Measurements from ENCODE around the gene CUX1. TPM values are rescaled to one million over a fixed set of nuclear protein-coding genes. Genes with fewer than 3 reads are reported as not detected.

The CUX1 gene
- total RNA-seq, 4 donors from 2014 or later = 93.8 to 156 (median 112) TPM

GRCh38 chr7:101778026-101778580 is 39.3 kb upstream of the CUX1 start:
- no peaks in the 10 kb centered on the region for H3K9me3 ChIP-seq
- H3K4me1 ChIP-seq = no peaks in the 10 kb centered on the region
- H3K4me3 ChIP-seq (replicated peaks in 1 of 3) = no peak overlapping the region
- no peak overlapping the region for H3K27ac ChIP-seq
- no peak for DNase-seq
- WGBS, 2 donors = 89 to 93% methylated on average over 20 of the region's 20 CpGs
- no peaks in the 10 kb centered on the region for H3K27me3 ChIP-seq
- TF ChIP-seq, protein P1, sequence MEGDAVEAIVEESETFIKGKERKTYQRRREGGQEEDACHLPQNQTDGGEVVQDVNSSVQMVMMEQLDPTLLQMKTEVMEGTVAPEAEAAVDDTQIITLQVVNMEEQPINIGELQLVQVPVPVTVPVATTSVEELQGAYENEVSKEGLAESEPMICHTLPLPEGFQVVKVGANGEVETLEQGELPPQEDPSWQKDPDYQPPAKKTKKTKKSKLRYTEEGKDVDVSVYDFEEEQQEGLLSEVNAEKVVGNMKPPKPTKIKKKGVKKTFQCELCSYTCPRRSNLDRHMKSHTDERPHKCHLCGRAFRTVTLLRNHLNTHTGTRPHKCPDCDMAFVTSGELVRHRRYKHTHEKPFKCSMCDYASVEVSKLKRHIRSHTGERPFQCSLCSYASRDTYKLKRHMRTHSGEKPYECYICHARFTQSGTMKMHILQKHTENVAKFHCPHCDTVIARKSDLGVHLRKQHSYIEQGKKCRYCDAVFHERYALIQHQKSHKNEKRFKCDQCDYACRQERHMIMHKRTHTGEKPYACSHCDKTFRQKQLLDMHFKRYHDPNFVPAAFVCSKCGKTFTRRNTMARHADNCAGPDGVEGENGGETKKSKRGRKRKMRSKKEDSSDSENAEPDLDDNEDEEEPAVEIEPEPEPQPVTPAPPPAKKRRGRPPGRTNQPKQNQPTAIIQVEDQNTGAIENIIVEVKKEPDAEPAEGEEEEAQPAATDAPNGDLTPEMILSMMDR (IDR thresholded peaks at IDR 0.05) = no peak
- TF ChIP-seq POLR2A (IDR thresholded peaks at IDR 0.05) = no peak
- intact Hi-C loops (cut with DNase I) = no loop called here
- H3K36me3 ChIP-seq = no peaks in the 10 kb centered on the region

- Histone ChIP-seq H3K27me3 (no peaks in the 10 kb centered on the region), H3K4me3 (replicated peaks in 1 of 3) (no peak overlapping the region), H3K36me3 (no peaks in the 10 kb centered on the region), H3K4me1 (no peaks in the 10 kb centered on the region), H3K9me3 (no peaks in the 10 kb centered on the region), H3K27ac (no peak overlapping the region)
- no peak for DNase-seq
- 84 to 87% methylated on average over 3 to 4 of the region's 4 CpGs for WGBS, 2 donors
- intact Hi-C loops (cut with DNase I) = no loop called here
- TF ChIP-seq, protein P1 (IDR thresholded peaks at IDR 0.05) = no peak
- TF ChIP-seq POLR2A (IDR thresholded peaks at IDR 0.05) = no peak
These were observed 38.2 kb upstream of the CUX1 start for GRCh38 chr7:101779267-101779666.

DNA sequence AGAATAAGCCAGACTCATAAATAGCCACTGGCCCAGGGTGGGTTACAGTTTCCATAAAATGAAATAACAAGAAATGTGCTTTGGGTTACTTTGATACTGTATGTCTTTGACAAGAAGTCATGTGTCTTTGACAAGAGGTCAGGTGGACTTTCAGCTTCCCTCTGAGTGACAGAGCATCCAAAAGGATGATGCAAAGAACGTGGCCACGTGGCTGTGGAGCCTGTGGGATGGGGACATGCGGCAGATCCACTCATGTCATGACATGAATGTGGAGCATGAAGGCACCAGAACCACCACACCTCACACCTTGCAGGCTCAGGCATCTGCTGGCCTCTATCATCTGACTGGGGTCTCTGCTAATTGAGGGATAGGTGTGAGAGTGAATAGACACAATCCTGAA is 37.1 kb upstream of the CUX1 start:
- no peaks in the 10 kb centered on the region for H3K36me3 ChIP-seq
- intact Hi-C loops (cut with DNase I) = no loop called here
- H3K27ac ChIP-seq = no peak overlapping the region
- DNase-seq = no peak
- TF ChIP-seq, protein P1 (IDR thresholded peaks at IDR 0.05) = no peak
- TF ChIP-seq POLR2A (IDR thresholded peaks at IDR 0.05) = no peak
- whole genome bisulfite sequencing, 2 donors = 82 to 88% methylated on average over 3 of the region's 3 CpGs
- H3K27me3 ChIP-seq = no peaks in the 10 kb centered on the region
- H3K9me3 ChIP-seq = no peaks in the 10 kb centered on the region
- H3K4me3 ChIP-seq (replicated peaks in 1 of 3) = no peak overlapping the region
- H3K4me1 ChIP-seq = no peaks in the 10 kb centered on the region

DNA sequence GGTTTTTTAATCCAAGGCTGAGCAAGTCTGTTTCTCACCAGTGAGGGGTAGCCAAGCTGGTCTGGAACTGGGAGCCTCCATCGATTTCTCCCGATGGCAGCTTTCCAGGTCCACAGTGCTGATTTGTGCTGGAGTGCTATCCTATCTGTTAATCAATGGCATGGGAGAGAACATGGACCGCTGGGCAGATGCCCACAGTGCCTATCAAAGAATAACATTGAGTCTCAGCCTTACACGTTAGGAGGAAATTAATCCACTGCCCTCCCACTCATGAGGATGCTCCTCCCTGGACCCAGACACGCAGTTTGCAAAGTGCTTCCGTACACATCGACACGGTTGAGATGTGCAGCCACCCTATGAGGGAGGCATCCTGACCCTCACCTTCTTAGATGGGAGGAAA is 36.0 kb upstream of the CUX1 start:
- Histone ChIP-seq H3K27ac (no peak overlapping the region), H3K4me1 (no peaks in the 10 kb centered on the region), H3K36me3 (no peaks in the 10 kb centered on the region), H3K27me3 (no peaks in the 10 kb centered on the region), H3K4me3 (replicated peaks in 1 of 3) (no peak overlapping the region), H3K9me3 (no peaks in the 10 kb centered on the region)
- intact Hi-C loops (cut with DNase I) = no loop called here
- WGBS, 2 donors = 74 to 83% methylated on average over 8 of the region's 8 CpGs
- no peak for TF ChIP-seq POLR2A (IDR thresholded peaks at IDR 0.05)
- TF ChIP-seq, protein P1 (IDR thresholded peaks at IDR 0.05) = no peak
- no peak for DNase-seq

- TF ChIP-seq POLR2A (IDR thresholded peaks at IDR 0.05) = no peak
- TF ChIP-seq, protein P1 (IDR thresholded peaks at IDR 0.05) = no peak
- Histone ChIP-seq H3K4me3 (replicated peaks in 1 of 3) (no peak overlapping the region), H3K4me1 (no peaks in the 10 kb centered on the region), H3K27ac (no peak overlapping the region), H3K36me3 (no peaks in the 10 kb centered on the region), H3K27me3 (no peaks in the 10 kb centered on the region), H3K9me3 (no peaks in the 10 kb centered on the region)
- 87 to 88% methylated on average over 3 of the region's 3 CpGs for WGBS, 2 donors
- intact Hi-C loops (cut with DNase I) = no loop called here
- no peak for DNase-seq
These were observed 35.0 kb upstream of the CUX1 start for GRCh38 chr7:101782476-101782875.
